Choroid plexus epithelial cell (primary cell): Measurements from ENCODE around the gene TBC1D2.
A peak's percentile ranks its signal among the peaks of the same experiment; 100 is the strongest.

Experiments used
- DNase-seq: peaks from one replicate; pipeline ENCODE4 v3.0.0-alpha.2; 2010; ENCODE audit warnings: low read depth
- H3K4me3 ChIP-seq: 2 replicates; pipeline ENCODE4 v1.5.1; 2011; ENCODE audit warnings: low read depth, mild to moderate bottlenecking, control low read depth, low read length, moderate library complexity
- CTCF ChIP-seq: conservative IDR thresholded peaks from 2 replicates; pipeline ENCODE4 v1.5.1; 2011; ENCODE audit warnings: low read depth, mild to moderate bottlenecking, control low read depth, inconsistent platforms, low read length, moderate library complexity

Gene TBC1D2

GRCh38 chr9:98171176-98171925, 84.1 kb downstream of the TBC1D2 start:
- H3K4me3 ChIP-seq, result no peak overlapping the region
- no peak for DNase-seq
- TF ChIP-seq CTCF, result no peak

GRCh38 chr9:98168941-98169488, 86.4 kb downstream of the TBC1D2 start:
- no peak overlapping the region for H3K4me3 ChIP-seq
- TF ChIP-seq CTCF, result no peak
- peak; percentile 56 for DNase-seq

GRCh38 chr9:98168153-98168780, 87.2 kb downstream of the TBC1D2 start:
- TF ChIP-seq CTCF, result no peak
- H3K4me3 ChIP-seq, result no peak overlapping the region
- DNase-seq, result no peak

- H3K4me3 ChIP-seq, result no peak overlapping the region
- TF ChIP-seq CTCF, result no peak
- peak; percentile 7 for DNase-seq
Observed at GRCh38 chr9:98164912-98165311, 90.5 kb downstream of the TBC1D2 start.

- no peak for TF ChIP-seq CTCF
- no peak for DNase-seq
- no peak overlapping the region for H3K4me3 ChIP-seq
Observed at GRCh38 chr9:98162613-98163012, 92.8 kb downstream of the TBC1D2 start.

GRCh38 chr9:98161851-98162250, 93.6 kb downstream of the TBC1D2 start:
- TF ChIP-seq CTCF, result no peak
- no peak for DNase-seq
- no peak overlapping the region for H3K4me3 ChIP-seq
